Stimulated activated CD8-positive, alpha-beta memory T cell treated with anti-CD3 and anti-CD28 coated beads, Interleukin-7, amount 100 ng/mL, for 48 hours (primary cell): ENCODE measurements around the gene OTUD7B.
A peak's percentile ranks its signal among the peaks of the same experiment; 100 is the strongest.

Experiments used
- DNase-seq, 2 donors: peaks; one replicate each; pipeline ENCODE4 v3.0.0-alpha.2; 2020; ENCODE audit warnings: low read depth in 1 of 2; ENCODE audit errors: extremely low read depth in 1 of 2

OTUD7B gene

DNA sequence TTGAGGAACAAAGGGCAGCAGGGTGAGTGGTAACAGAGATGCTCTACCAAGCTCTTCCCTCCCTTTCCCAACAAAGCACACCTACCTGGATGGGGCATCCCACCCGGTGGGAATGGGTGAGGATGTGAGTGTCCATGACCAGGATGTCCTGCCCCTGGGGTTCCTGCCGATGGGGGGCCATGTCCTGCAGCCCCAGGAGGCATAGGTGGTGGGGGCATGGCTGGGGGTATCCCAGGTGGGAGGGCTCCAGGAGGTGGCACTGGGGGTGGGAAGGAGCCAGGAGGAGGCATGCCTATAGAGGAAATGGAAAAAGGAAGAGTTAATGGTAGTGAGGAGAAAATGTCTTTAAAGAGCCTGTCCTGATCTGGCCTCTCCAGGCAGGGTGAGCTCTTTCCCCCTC lies 84.8 kb downstream of the OTUD7B start:
- DNase-seq: no peak

DNA sequence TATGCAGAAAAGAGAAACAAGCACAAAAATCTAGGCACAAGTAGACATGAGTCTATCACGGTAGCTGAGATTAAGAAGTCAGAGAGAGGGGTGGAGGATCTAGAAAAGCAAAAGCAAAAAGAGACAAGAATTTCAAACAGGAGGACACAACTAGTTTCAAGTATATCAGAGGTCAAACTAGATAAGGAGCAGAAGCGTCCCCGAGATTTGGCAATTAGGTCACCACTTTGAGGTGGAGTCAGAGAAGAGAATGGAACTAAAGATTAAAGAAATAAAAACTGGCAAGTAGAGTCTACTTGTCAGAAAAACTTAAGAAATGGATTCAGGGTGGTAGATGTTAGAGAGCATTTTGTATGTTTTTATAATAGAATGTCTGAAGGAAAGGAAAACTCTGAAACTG lies 85.2 kb downstream of the OTUD7B start:
- DNase-seq: no peak

GRCh38 chr1:149923626-149924025 lies 86.9 kb downstream of the OTUD7B start:
- no peak for DNase-seq

- peak in 1 of 2 donors; percentile 25 for DNase-seq
Observed at GRCh38 chr1:149917571-149918144, 92.9 kb downstream of the OTUD7B start, which contains the start of gene SV2A. SV2A (minus strand) TSS chr1:149917844; CDS start chr1:149913840, 4,004 bp downstream.

- DNase-seq: no peak
Observed at GRCh38 chr1:149916898-149917252, 93.7 kb downstream of the OTUD7B start.

DNA sequence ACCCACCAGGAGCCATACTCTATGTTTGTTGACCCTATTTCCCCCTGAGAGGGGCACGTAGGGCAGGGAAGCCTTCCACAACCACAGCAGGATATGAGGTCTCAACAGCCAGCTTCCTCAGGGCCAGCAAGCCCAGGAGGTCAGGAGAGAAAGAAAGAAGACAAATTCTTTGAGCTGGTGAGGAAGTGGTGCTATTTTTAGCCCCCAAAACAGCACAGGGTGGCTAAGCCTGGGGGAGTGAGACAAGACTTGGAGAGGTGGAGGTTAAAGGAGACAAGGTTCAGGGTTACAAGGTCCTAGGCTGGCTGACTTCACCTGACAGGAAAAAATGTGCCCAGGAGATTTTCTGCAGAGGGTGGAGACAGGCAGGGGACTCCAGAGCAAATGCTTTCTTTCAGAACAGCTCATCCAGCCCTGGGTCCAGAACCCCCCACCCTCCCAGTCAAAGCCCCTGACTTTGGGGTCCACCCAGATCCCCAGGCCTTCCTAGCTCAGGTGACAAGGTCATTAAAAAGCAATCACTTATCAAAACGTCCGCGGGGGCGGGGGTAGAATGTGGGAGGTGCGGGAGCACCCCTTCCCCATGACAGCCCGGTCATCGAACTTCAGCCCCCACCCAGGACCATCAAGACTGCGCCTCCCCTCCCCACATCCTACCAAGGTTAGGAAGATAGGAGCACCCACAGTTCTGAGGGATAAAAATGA lies 94.2 kb downstream of the OTUD7B start:
- DNase-seq: no peak

GRCh38 chr1:149915429-149916192 lies 94.9 kb downstream of the OTUD7B start:
- no peak for DNase-seq

- DNase-seq: no peak
Observed at GRCh38 chr1:149914545-149914944, 96.0 kb downstream of the OTUD7B start.

DNA sequence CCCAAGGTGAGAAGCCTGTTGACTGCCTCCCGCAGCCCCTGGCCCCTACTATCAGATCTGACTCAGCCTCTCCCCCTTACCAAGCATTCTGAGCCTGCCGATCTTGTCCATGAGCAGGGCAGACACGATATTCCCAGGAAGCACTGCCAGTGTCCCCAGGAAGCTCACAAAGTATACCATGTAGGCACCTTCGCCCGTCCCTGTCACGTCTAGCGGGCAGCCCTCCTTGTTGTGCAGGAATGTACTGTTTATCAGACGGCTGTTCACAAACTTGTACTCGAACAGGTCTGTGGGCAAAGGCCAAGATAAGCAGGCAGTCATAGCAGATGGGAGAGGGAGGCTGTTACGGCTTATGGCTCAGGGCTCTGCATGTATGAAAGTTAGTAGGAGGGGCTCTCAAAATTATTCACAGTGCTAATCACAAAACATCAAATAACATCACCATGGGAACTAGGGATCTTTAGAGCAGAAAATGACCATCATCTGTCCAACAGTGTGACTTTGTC lies 103.9 kb downstream of the OTUD7B start:
- no peak for DNase-seq

GRCh38 chr1:149903836-149904491 lies 106.6 kb downstream of the OTUD7B start:
- no peak for DNase-seq

DNA sequence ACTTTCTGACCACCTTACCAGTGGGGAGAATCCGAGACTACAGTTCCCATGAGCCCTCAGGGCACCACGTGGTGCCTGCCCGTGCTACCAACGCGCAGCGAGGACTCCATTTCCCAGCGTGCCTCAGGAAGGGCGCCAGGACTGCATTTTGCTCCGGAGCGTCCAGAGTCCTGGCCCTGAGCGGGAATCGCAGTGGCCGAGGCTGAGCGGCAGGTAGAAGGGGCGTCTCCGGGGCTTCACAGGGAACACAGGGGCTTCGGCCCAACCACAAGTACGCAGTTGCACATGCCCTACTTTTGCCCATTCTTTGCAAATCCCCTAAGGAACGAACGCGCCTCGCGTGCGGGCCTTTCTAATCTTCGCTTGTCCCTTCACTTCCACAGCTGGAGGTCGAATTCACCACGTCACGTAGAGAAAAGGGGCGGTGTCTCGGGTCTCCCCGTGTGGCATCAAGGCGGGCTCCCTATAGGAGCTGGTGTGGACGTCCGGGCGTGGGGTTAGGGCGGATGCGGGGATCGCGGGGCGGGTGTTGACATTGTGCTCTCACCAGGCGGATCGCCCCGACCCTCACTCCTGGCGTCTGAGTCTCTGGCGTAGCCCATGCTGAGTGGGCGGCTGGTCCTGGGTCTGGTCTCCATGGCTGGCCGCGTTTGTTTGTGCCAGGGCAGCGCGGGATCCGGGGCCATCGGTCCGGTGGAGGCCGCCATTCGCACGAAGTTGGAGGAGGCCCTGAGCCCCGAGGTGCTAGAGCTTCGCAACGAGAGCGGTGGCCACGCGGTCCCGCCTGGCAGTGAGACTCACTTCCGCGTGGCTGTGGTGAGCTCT lies 110.9 kb downstream of the OTUD7B start, which contains the start of gene BOLA1:
TSS of gene BOLA1 (plus strand) at position 109 of the 825 bp plus-strand sequence. CDS start at position 601, 492 bp downstream.
- peak; percentile 67 to 82 for DNase-seq

- DNase-seq: no peak
Observed at GRCh38 chr1:149896575-149896974, 114.0 kb downstream of the OTUD7B start.

- no peak for DNase-seq
Observed at GRCh38 chr1:149888999-149889289, 121.6 kb downstream of the OTUD7B start.

DNA sequence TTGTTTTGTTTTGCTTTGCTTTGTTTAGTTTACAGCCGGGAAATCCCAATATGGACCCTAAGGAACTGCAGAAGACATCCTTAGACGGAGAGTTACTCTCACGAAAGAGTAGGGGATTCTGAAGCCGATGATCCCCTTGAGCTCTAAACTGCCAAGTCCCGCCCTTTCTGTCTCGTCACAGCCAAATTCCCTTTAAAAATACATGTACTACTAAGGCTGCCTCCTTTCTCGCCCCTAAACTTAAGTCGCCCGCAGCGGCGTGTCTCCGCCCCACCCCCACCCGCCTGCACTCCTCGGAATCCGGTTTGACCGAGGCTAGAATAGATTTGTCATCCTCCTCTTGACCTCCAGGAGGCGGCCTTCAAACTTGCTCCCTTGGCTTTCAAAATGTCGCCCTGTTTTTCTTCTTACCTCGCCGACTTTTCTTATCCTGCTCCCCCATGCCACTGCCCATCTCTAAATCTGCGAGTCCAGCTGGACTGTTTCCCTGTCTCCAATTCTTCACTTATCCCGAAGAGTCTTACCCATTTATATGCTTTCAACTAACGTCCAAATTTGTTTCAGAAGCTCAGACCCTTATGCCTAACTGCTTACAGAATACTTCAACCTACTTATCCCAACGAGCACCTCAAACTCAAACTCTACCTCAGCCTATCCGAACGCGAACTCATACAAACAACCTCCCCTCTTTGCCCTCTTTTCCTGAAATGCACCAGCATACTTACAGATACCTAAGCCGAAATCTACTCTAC lies 122.1 kb downstream of the OTUD7B start:
- peak; percentile 62 to 80 for DNase-seq
